PC-9 (cell line): ENCODE results near the gene MCM5. TPM values are rescaled to one million over a fixed set of nuclear protein-coding genes. Genes with fewer than 3 reads are reported as not detected.

Experiments
- BruUV-seq: library from RNA; stranded (reverse); fragments of 400-500 nt; replicated peaks from 2 replicates; lab custom pipeline; 2021; lab: Mats Ljungman, UMichigan
- CTCF ChIA-PET: fragments of 300-600 bp; sonication (Branson Sonifier 250); formaldehyde crosslinking; loops from one replicate; lab custom pipeline; 2022; ENCODE audit warnings: antibody characterized with exemption; lab: Charles Lee
- POLR2A ChIA-PET: fragments of 300-600 bp; sonication (Branson Sonifier 250); formaldehyde crosslinking; loops from one replicate; lab custom pipeline; 2022; ENCODE audit warnings: antibody characterized with exemption; ENCODE audit not compliant: unreplicated experiment; lab: Charles Lee
- DNase-seq, 2 experiments: peaks; one replicate each; pipeline versions ENCODE4 v3.0.0 to v3.0.0-alpha.2; 2015 to 2022; ENCODE audit warnings: mixed read lengths in 1 of 2
- H2AFZ ChIP-seq: fragments of 200-600 bp; sonication (generic); 2 replicates; pipeline ENCODE4 v1.8.1; 2017; ENCODE audit warnings: antibody characterized with exemption
- H3F3A ChIP-seq: fragments of 200-600 bp; sonication (generic); 2 replicates; pipeline ENCODE4 v1.8.1; 2017; ENCODE audit warnings: antibody characterized with exemption, mild to moderate bottlenecking, low read depth; ENCODE audit not compliant: insufficient read depth
- H3K27ac ChIP-seq: fragments of 200-600 bp; sonication (generic); 2 replicates; pipeline ENCODE4 v1.6.1; 2016; ENCODE audit warnings: mixed run types
- H3K27me3 ChIP-seq: fragments of 200-600 bp; sonication (generic); 2 replicates; pipeline ENCODE4 v1.6.1; 2016; ENCODE audit warnings: low read depth, mixed run types; ENCODE audit not compliant: insufficient read depth
- H3K36me3 ChIP-seq: fragments of 200-600 bp; sonication (generic); 2 replicates; pipeline ENCODE4 v1.6.1; 2016; ENCODE audit warnings: low read depth, mixed run types
- H3K4me1 ChIP-seq: fragments of 200-600 bp; sonication (generic); replicated peaks from 2 replicates; pipeline ENCODE4 v1.6.1; 2016; ENCODE audit warnings: mixed run types; ENCODE audit not compliant: insufficient read depth
- H3K4me2 ChIP-seq: fragments of 200-600 bp; sonication (generic); 2 replicates; pipeline ENCODE4 v1.6.1; 2017; ENCODE audit warnings: mixed run types
- H3K4me3 ChIP-seq: fragments of 200-600 bp; sonication (generic); 2 replicates; pipeline ENCODE4 v1.6.1; 2016; ENCODE audit warnings: mixed run types
- H3K79me2 ChIP-seq: fragments of 200-600 bp; sonication (generic); 2 replicates; pipeline ENCODE4 v1.6.1; 2017; ENCODE audit warnings: low read depth, mixed run types
- H3K9me2 ChIP-seq: fragments of 200-600 bp; sonication (generic); 2 replicates; pipeline ENCODE4 v1.8.1; 2017; ENCODE audit warnings: mild to moderate bottlenecking; ENCODE audit not compliant: insufficient read depth
- H3K9me3 ChIP-seq: fragments of 200-600 bp; sonication (generic); 2 replicates; pipeline ENCODE4 v1.8.1; 2016; ENCODE audit warnings: low read depth; ENCODE audit not compliant: insufficient read depth
- H4K20me1 ChIP-seq: fragments of 200-600 bp; sonication (generic); 2 replicates; pipeline ENCODE4 v1.8.1; 2017; ENCODE audit not compliant: insufficient read depth
- EZH2 ChIP-seq: fragments of 200-600 bp; sonication (generic); IDR thresholded peaks from 2 replicates; pipeline ENCODE4 v1.8.0; 2017; ENCODE audit warnings: antibody characterized with exemption, low read depth
- intact Hi-C: fragments of 100-400 bp; cut with micrococcal nuclease; formaldehyde crosslinking; loops from one replicate; pipeline ENCODE4 v1.10.0; 2022; ENCODE audit not compliant: unreplicated experiment
- total RNA-seq: library from RNA; stranded (reverse); gene quantifications from 2 replicates; pipeline ENCODE4 v1.2.3, GENCODE V29; 2021
- TF ChIP-seq, protein P1 (sequence below): fragments of 200-600 bp; sonication (generic); conservative IDR thresholded peaks from 2 replicates; pipeline ENCODE4 v1.6.1; 2017; ENCODE audit warnings: mixed run types, antibody characterized with exemption, mild to moderate bottlenecking, moderate library complexity

The MCM5 gene
- total RNA-seq, 1 experiment from 2014 or later, result 115 TPM

DNA sequence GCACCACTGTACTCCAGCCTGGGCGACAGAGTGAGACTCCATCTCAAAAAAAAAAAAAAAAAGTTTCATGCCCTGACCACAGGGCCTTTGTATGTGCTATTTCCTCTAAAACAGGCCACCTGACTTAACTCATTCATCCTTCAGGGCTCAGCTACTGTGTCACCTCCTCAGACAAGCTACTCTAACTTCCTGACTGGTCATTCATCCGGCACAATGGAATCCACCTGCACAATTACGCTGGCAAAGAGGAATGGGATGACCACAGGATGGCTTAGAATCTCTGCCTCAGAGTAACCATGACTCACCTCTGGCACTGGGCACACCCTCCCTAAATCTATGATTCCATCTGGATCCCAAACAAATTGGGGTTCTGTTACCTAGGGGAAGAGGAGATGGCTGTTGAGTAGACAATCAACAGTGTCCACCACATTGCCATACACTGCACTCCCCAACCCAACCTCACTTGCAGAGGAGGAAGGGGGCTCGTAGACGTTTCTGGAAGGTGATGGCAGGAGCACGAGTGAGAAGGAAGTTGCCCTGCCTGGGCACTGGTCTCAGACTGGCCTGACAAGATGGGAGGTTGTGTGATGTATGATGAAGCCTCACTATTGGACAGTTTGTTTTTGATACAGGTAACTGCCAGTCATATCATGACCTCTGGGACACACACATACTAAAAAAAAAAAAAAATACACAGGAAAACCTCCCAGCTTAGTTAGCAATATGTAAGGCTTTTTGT, 41.9 kb upstream of the MCM5 start:
- Histone ChIP-seq H3K4me3 (no peak overlapping the region), H3K36me3 (no peaks in the 10 kb centered on the region), H3K27me3 (no peaks in the 10 kb centered on the region), H3K4me1 (peaks cover 8% of the 10 kb centered on the region), H2AFZ (no peak overlapping the region), H3F3A (peaks cover 41% of the 10 kb centered on the region), H3K4me2 (peak overlapping the region; percentile 37; the same call in 1 of the 2 replicates), H3K9me3 (no peaks in the 10 kb centered on the region), H3K27ac (peak overlapping the region; percentile 74), H4K20me1 (no peaks in the 10 kb centered on the region), H3K79me2 (no peaks in the 10 kb centered on the region), H3K9me2 (no peaks in the 10 kb centered on the region)
- BruUV-seq, result TSS peak; percentile 84
- intact Hi-C loops, result loop anchor here (2.0 to 10.0 kb wide), 4 partner anchors 19 to 427 kb away; no protein-coding TSS in a partner anchor
- ChIA-PET CTCF (interaction anchor here (0.7 to 1.0 kb wide), 2 partner anchors 10 to 27 kb away, joined by 3 to 9 read pairs; no protein-coding TSS in a partner anchor), POLR2A (interaction anchor here (0.6 to 1.0 kb wide), 2 partner anchors 46 to 269 kb away, joined by 3 to 6 read pairs; no protein-coding TSS in a partner anchor)
- peak; percentile 78 to 98 for DNase-seq
- TF ChIP-seq EZH2, result no peak
- TF ChIP-seq, protein P1, sequence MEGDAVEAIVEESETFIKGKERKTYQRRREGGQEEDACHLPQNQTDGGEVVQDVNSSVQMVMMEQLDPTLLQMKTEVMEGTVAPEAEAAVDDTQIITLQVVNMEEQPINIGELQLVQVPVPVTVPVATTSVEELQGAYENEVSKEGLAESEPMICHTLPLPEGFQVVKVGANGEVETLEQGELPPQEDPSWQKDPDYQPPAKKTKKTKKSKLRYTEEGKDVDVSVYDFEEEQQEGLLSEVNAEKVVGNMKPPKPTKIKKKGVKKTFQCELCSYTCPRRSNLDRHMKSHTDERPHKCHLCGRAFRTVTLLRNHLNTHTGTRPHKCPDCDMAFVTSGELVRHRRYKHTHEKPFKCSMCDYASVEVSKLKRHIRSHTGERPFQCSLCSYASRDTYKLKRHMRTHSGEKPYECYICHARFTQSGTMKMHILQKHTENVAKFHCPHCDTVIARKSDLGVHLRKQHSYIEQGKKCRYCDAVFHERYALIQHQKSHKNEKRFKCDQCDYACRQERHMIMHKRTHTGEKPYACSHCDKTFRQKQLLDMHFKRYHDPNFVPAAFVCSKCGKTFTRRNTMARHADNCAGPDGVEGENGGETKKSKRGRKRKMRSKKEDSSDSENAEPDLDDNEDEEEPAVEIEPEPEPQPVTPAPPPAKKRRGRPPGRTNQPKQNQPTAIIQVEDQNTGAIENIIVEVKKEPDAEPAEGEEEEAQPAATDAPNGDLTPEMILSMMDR, result no peak

DNA sequence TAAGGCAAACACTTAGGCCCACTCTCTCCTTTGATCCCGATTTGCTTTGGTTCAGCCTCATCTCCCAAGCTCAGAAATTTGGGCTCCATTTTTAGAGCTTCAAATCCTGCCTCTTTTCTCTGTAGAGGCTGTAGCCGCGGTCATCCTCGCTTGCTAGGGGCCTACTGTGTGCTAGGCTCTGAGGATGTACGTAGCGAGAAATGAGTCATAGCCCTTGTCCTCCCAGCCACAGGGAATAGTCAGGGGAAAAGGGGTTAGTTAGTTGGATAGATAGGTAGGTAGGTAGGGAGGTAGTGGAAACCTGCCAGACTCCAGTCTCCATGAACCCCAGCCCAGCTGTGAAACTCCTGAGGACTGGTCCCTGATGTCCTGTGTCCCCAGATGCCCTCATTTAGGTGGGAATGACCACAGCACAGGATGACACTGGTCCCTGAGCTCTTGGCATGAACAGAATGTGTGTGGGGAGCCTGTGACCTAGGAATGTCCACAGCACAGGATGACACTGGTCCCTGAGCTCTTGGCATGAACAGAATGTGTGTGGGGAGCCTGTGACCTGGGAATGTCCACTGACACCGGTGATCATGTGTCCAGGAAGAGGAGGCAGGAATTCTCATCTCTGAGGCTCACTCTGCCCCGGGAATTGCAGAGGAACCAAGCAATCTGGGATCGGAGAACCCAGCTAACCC, 40.4 kb upstream of the MCM5 start:
- Histone ChIP-seq H3K4me2 (no peak overlapping the region), H3K4me3 (no peak overlapping the region), H3K4me1 (peaks cover 19% of the 10 kb centered on the region), H3K79me2 (no peaks in the 10 kb centered on the region), H2AFZ (no peak overlapping the region), H3K36me3 (no peaks in the 10 kb centered on the region), H3K9me2 (no peaks in the 10 kb centered on the region), H3K9me3 (no peaks in the 10 kb centered on the region), H3F3A (peaks cover 53% of the 10 kb centered on the region), H3K27me3 (no peaks in the 10 kb centered on the region), H3K27ac (no peak overlapping the region), H4K20me1 (no peaks in the 10 kb centered on the region)
- intact Hi-C loops, result loop anchor here (2.0 to 10.0 kb wide), 4 partner anchors 17 to 425 kb away; no protein-coding TSS in a partner anchor
- DNase-seq, result no peak
- ChIA-PET CTCF (no interaction called here), POLR2A (no interaction called here)
- no TSS peak for BruUV-seq
- TF ChIP-seq EZH2, result no peak
- TF ChIP-seq, protein P1, result no peak

DNA sequence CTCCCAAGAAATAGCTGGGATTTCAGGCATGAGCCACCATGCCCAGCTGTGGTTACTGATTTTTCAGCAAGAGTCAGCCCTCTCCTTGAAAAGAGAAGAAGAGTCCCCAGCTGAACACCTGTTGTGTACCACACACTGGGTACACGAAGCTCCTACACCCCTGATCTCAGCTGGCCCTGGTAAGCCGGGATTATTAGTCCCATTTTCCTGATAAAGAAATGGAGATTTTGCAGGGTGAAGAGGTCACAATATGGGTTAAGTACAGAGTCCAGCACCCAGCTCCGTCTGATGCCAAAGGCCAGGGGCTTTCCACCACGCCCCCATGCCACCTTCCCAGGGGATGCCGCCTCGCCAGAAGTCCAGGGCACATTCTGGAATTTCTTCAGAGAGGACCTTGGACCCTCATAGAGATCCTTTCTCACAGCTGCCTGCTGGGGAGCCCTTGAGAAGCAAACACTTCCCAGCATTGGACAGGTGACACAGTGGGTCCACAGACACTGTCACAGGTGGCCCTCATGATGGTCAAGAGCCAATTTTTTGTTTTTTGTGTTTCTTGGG, 38.9 kb upstream of the MCM5 start:
- Histone ChIP-seq H3K79me2 (no peaks in the 10 kb centered on the region), H3K9me3 (no peaks in the 10 kb centered on the region), H2AFZ (no peak overlapping the region), H3K4me3 (no peak overlapping the region), H4K20me1 (no peaks in the 10 kb centered on the region), H3F3A (peaks cover 59% of the 10 kb centered on the region), H3K9me2 (no peaks in the 10 kb centered on the region), H3K4me1 (peaks cover 25% of the 10 kb centered on the region), H3K27ac (no peak overlapping the region), H3K36me3 (no peaks in the 10 kb centered on the region), H3K4me2 (no peak overlapping the region), H3K27me3 (no peaks in the 10 kb centered on the region)
- ChIA-PET POLR2A (interaction anchor here (0.7 kb wide), 2 partner anchors 11 to 1098 kb away, joined by 11 to 12 read pairs; no protein-coding TSS in a partner anchor), CTCF (interaction anchor here (0.8 kb wide), 1 partner anchor 10 kb away, joined by 5 read pairs; no protein-coding TSS in a partner anchor)
- no TSS peak for BruUV-seq
- TF ChIP-seq EZH2, result no peak
- TF ChIP-seq, protein P1, result no peak
- no peak for DNase-seq
- intact Hi-C loops, result no loop called here
